BLaER1 treated with 17β-estradiol and CSF1 and Interleukin-3, amounts not matched to agents 10 nM and 100 nM (cell line): ENCODE data around the gene TMEM79.
A peak's percentile ranks its signal among the peaks of the same experiment; 100 is the strongest.

Source experiments
- H3K27ac ChIP-seq, 11 experiments: shearing (Covaris generic); formaldehyde crosslinking; 2 replicates each; pipeline ENCODE4 v1.8.1; 2022
- H3K27me3 ChIP-seq, 11 experiments: shearing (Covaris generic); formaldehyde crosslinking; 2 replicates each; pipeline ENCODE4 v1.8.1; 2022
- H3K36me3 ChIP-seq, 11 experiments: shearing (Covaris generic); formaldehyde crosslinking; 2 replicates each; pipeline ENCODE4 v1.8.1; 2022
- H3K4me1 ChIP-seq, 10 experiments: shearing (Covaris generic); formaldehyde crosslinking; 2 replicates each; pipeline ENCODE4 v1.8.1; 2022
- H3K4me2 ChIP-seq, 11 experiments: shearing (Covaris generic); formaldehyde crosslinking; 2 replicates each; pipeline ENCODE4 v1.8.1; 2022
- H3K4me3 ChIP-seq, 10 experiments: shearing (Covaris generic); formaldehyde crosslinking; 2 replicates each; pipeline ENCODE4 v1.8.1; 2022
- H3K9ac ChIP-seq, 11 experiments: shearing (Covaris generic); formaldehyde crosslinking; 2 replicates each; pipeline ENCODE4 v1.8.1; 2022
- H3K9me3 ChIP-seq, 11 experiments: shearing (Covaris generic); formaldehyde crosslinking; replicated peaks in 1 of 11; 2 replicates each; pipeline ENCODE4 v1.8.1; 2022
- H4K20me1 ChIP-seq, 11 experiments: shearing (Covaris generic); formaldehyde crosslinking; 2 replicates each; pipeline ENCODE4 v1.8.1; 2022
- Cebpa-rat ChIP-seq, 11 experiments: shearing (Covaris generic); IDR thresholded peaks; 2 replicates each; pipeline ENCODE4 v1.8.1; 2022

TMEM79 gene, protein sequence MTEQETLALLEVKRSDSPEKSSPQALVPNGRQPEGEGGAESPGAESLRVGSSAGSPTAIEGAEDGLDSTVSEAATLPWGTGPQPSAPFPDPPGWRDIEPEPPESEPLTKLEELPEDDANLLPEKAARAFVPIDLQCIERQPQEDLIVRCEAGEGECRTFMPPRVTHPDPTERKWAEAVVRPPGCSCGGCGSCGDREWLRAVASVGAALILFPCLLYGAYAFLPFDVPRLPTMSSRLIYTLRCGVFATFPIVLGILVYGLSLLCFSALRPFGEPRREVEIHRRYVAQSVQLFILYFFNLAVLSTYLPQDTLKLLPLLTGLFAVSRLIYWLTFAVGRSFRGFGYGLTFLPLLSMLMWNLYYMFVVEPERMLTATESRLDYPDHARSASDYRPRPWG

DNA sequence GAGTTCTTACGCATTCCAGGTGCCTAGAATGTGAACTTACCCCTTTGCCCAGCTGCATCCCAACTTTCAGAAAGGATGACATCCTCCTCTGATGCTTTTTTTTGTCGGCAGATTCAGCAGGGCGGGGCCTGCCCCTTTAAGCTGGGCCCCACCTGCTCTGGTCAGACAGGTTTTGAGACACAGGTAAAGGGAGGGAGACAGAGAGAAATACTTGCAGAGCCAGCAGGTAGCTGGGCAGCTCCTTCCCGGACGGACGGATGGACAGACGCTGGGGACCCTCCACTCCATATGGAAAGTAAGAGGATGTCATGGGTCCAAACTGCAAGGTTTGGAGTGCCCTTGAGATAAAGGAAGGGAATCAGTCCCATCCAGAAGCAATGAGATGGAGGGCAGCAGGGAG lies at the start of gene TMEM79:
TMEM79 (plus strand) TSS at position 214 of the 400 bp plus-strand sequence. CDS start 902 bp downstream, outside the sequence.
- H3K4me3 ChIP-seq, result peak within 1 kb of the TSS; percentile 64 to 92 (median 87)
- TF ChIP-seq Cebpa-rat (IDR thresholded peaks at IDR 0.05), result no peak
- H3K27ac ChIP-seq, result peak within 1 kb of the TSS; percentile 89 to 98 (median 95); a peak in 21 of 22 replicates
- no peaks in the 10 kb centered on the region for H3K27me3 ChIP-seq
- peaks cover 39 to 54% (median 49%) of the 10 kb centered on the region in 10 experiments for H3K4me1 ChIP-seq
- peaks cover 23 to 30% (median 27%) of the 10 kb centered on the region in 11 experiments for H4K20me1 ChIP-seq
- peak within 1 kb of the TSS; percentile 90 to 98 (median 97) for H3K9ac ChIP-seq
- H3K36me3 ChIP-seq, result peaks cover 19 to 60% (median 32%) of the 10 kb centered on the region in 11 experiments
- no peaks in the 10 kb centered on the region for H3K9me3 ChIP-seq
- peak within 1 kb of the TSS; percentile 89 to 98 (median 93) for H3K4me2 ChIP-seq

DNA sequence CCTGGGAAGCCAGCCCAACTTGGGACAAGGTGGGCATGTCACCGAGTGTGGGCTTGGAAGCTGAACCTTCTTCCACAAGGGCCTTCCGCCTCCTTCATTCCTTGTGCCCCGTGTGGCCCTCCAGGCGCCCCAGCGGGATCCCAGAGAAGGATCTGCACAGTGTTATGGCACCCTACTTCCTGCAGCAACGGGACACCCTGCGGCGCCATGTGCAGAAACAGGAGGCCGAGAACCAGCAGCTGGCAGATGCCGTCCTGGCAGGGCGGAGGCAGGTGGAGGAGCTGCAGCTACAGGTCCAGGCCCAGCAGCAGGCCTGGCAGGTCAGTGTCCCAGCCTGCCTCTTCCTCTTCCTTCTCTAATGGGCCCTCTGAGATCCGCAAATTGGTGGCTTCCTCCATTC lies 48.0 kb upstream of the TMEM79 start:
- H3K4me1 ChIP-seq, result peaks cover 19 to 37% (median 34%) of the 10 kb centered on the region in 10 experiments
- H3K36me3 ChIP-seq, result peaks cover 64 to 86% (median 69%) of the 10 kb centered on the region in 11 experiments
- peaks cover 0 to 30% (median 18%) of the 10 kb centered on the region in 11 experiments; a peak in 20 of 22 replicates for H4K20me1 ChIP-seq
- no peak overlapping the region for H3K9ac ChIP-seq
- no peaks in the 10 kb centered on the region for H3K9me3 ChIP-seq
- TF ChIP-seq Cebpa-rat (IDR thresholded peaks at IDR 0.05), result no peak
- H3K27me3 ChIP-seq, result no peaks in the 10 kb centered on the region
- H3K4me3 ChIP-seq, result no peak overlapping the region
- no peak overlapping the region for H3K4me2 ChIP-seq
- no peak overlapping the region for H3K27ac ChIP-seq

DNA sequence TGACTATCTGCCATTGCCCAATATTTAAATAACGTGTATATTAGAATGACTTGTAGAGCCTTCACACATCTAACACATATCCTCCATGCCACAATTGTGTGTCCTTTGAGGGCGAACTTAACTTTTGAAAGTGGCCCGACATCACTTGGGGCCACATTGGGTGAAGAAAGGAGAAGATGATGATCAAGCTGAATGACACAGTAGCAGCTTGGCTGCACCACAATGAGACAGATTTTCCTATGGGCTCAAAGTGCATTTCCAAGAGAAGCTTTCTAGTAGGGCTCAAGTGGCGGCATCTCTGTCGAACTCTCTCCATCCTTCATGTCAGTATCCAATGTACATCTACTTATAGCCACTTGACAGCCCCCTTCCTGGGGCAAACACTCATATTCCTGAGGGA lies 45.9 kb upstream of the TMEM79 start:
- H3K9ac ChIP-seq, result no peak overlapping the region
- peaks cover 63 to 70% (median 66%) of the 10 kb centered on the region in 11 experiments for H3K36me3 ChIP-seq

DNA sequence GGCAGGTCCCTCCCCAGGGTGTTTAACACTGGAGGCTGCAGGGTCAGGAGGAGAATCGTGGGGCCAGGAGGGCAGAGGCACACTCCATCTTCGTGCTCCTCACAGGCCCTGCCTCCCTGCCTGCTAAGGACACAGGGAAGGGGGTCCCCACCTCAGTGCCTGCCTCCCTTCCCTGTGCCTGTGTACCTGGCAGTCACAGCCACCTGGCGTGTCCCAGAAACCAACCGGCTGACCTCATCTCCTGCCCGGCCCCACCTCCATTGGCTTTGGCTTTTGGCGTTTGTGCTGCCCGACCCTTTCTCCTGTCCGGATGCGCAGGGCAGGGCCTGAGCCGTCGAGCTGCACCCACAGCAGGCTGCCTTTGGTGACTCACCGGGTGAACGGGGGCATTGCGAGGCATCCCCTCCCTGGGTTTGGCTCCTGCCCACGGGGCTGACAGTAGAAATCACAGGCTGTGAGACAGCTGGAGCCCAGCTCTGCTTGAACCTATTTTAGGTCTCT lies 42.8 kb upstream of the TMEM79 start:
- no peak for TF ChIP-seq Cebpa-rat (IDR thresholded peaks at IDR 0.05)
- Histone ChIP-seq H3K36me3 (peaks cover 36 to 39% (median 37%) of the 10 kb centered on the region in 11 experiments), H3K4me2 (peak overlapping the region; percentile 79 to 99 (median 89)), H3K27ac (peak overlapping the region in 9 of 11 experiments; percentile 11 to 69 (median 54); a peak in 16 of 22 replicates), H3K4me1 (peaks cover 49 to 70% (median 62%) of the 10 kb centered on the region in 10 experiments), H4K20me1 (peaks cover 5 to 79% (median 60%) of the 10 kb centered on the region in 11 experiments; a peak in 20 of 22 replicates), H3K9me3 (no peaks in the 10 kb centered on the region), H3K9ac (peak overlapping the region; percentile 32 to 64 (median 49); a peak in 17 of 22 replicates), H3K27me3 (peaks cover 16 to 27% (median 22%) of the 10 kb centered on the region in 11 experiments; a peak in 21 of 22 replicates), H3K4me3 (peak overlapping the region in 5 of 10 experiments; percentile 3 to 50 (median 17); a peak in 7 of 20 replicates)

More for the DNA sequence above, 45.9 kb upstream of the TMEM79 start:
- peaks cover 5 to 48% (median 29%) of the 10 kb centered on the region in 11 experiments; a peak in 20 of 22 replicates for H4K20me1 ChIP-seq
- no peak overlapping the region for H3K4me2 ChIP-seq
- H3K27ac ChIP-seq, result no peak overlapping the region
- H3K4me3 ChIP-seq, result no peak overlapping the region
- no peak for TF ChIP-seq Cebpa-rat (IDR thresholded peaks at IDR 0.05)
- H3K9me3 ChIP-seq, result no peaks in the 10 kb centered on the region
- no peaks in the 10 kb centered on the region for H3K27me3 ChIP-seq
- peaks cover 37 to 46% (median 43%) of the 10 kb centered on the region in 10 experiments for H3K4me1 ChIP-seq

DNA sequence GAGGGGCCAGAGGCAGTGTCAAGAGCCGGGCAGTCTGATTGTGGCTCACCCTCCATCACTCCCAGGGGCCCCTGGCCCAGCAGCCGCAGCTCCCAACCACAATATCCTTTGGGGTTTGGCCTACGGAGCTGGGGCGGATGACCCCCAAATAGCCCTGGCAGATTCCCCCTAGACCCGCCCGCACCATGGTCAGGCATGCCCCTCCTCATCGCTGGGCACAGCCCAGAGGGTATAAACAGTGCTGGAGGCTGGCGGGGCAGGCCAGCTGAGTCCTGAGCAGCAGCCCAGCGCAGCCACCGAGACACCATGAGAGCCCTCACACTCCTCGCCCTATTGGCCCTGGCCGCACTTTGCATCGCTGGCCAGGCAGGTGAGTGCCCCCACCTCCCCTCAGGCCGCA lies 42.2 kb upstream of the TMEM79 start, which contains the start of gene BGLAP:
BGLAP (plus strand) TSS at position 259 of the 400 bp plus-strand sequence; CDS start at position 307, 48 bp downstream.
- H3K27me3 ChIP-seq, result peaks cover 16 to 29% (median 23%) of the 10 kb centered on the region in 11 experiments; a peak in 21 of 22 replicates
- H3K9me3 ChIP-seq, result no peaks in the 10 kb centered on the region
- H4K20me1 ChIP-seq, result peaks cover 5 to 85% (median 66%) of the 10 kb centered on the region in 11 experiments; a peak in 20 of 22 replicates
- H3K4me1 ChIP-seq, result peaks cover 54 to 76% (median 68%) of the 10 kb centered on the region in 10 experiments
- H3K27ac ChIP-seq, result peak within 1 kb of the TSS in 9 of 11 experiments; percentile 11 to 69 (median 54); a peak in 16 of 22 replicates
- peak within 1 kb of the TSS; percentile 32 to 64 (median 49); a peak in 17 of 22 replicates for H3K9ac ChIP-seq
- peak within 1 kb of the TSS; percentile 79 to 99 (median 89) for H3K4me2 ChIP-seq
- TF ChIP-seq Cebpa-rat (IDR thresholded peaks at IDR 0.05), result no peak
- H3K36me3 ChIP-seq, result peaks cover 30 to 33% (median 31%) of the 10 kb centered on the region in 11 experiments
- H3K4me3 ChIP-seq, result peak within 1 kb of the TSS in 6 of 10 experiments; percentile 11 to 50 (median 20); a peak in 7 of 20 replicates

DNA sequence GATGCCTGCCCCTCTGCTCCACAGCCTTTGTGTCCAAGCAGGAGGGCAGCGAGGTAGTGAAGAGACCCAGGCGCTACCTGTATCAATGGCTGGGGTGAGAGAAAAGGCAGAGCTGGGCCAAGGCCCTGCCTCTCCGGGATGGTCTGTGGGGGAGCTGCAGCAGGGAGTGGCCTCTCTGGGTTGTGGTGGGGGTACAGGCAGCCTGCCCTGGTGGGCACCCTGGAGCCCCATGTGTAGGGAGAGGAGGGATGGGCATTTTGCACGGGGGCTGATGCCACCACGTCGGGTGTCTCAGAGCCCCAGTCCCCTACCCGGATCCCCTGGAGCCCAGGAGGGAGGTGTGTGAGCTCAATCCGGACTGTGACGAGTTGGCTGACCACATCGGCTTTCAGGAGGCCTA lies 41.4 kb upstream of the TMEM79 start:
- H3K27ac ChIP-seq, result no peak overlapping the region
- no peak overlapping the region for H3K4me3 ChIP-seq
- peaks cover 22 to 30% (median 25%) of the 10 kb centered on the region in 11 experiments for H3K36me3 ChIP-seq
- no peak overlapping the region for H3K9ac ChIP-seq
- no peak for TF ChIP-seq Cebpa-rat (IDR thresholded peaks at IDR 0.05)
- peaks cover 16 to 29% (median 23%) of the 10 kb centered on the region in 11 experiments; a peak in 21 of 22 replicates for H3K27me3 ChIP-seq
- H3K4me1 ChIP-seq, result peaks cover 54 to 82% (median 71%) of the 10 kb centered on the region in 10 experiments
- H3K9me3 ChIP-seq, result no peaks in the 10 kb centered on the region
- peak overlapping the region; percentile 79 to 99 (median 89); a peak in 19 of 22 replicates for H3K4me2 ChIP-seq
- peaks cover 5 to 93% (median 74%) of the 10 kb centered on the region in 11 experiments; a peak in 20 of 22 replicates for H4K20me1 ChIP-seq

DNA sequence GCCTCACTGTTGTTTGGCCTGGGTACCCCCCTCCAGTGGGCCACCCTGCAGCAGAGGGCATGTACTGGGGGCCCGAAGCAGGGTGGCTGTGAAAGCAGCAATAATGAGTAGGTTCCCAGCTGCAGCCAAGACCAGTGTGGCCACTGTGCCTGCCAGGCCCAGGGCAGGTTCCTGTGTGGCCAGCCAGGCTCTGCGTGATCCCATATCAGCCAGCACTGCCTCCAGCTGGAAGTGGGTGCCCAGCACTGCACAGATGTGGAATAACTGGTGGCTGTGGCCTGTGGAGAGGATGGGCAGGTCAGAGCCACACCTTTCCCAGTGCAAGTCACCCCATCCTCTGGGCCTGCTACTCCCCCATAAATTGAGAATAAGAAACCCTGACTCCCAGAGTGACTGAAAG lies 40.0 kb upstream of the TMEM79 start:
- no peak overlapping the region for H3K4me3 ChIP-seq
- peaks cover 5 to 97% (median 84%) of the 10 kb centered on the region in 11 experiments; a peak in 20 of 22 replicates for H4K20me1 ChIP-seq
- TF ChIP-seq Cebpa-rat (IDR thresholded peaks at IDR 0.05), result no peak
- H3K4me1 ChIP-seq, result peaks cover 54 to 78% (median 68%) of the 10 kb centered on the region in 10 experiments
- H3K9me3 ChIP-seq, result no peaks in the 10 kb centered on the region
- no peak overlapping the region for H3K27ac ChIP-seq
- peak overlapping the region in 4 of 11 experiments; percentile 91 to 99 (median 98); a peak in 3 of 22 replicates for H3K4me2 ChIP-seq
- no peak overlapping the region for H3K9ac ChIP-seq
- H3K27me3 ChIP-seq, result peaks cover 16 to 29% (median 23%) of the 10 kb centered on the region in 11 experiments; a peak in 21 of 22 replicates
- peaks cover 11 to 25% (median 17%) of the 10 kb centered on the region in 11 experiments for H3K36me3 ChIP-seq

DNA sequence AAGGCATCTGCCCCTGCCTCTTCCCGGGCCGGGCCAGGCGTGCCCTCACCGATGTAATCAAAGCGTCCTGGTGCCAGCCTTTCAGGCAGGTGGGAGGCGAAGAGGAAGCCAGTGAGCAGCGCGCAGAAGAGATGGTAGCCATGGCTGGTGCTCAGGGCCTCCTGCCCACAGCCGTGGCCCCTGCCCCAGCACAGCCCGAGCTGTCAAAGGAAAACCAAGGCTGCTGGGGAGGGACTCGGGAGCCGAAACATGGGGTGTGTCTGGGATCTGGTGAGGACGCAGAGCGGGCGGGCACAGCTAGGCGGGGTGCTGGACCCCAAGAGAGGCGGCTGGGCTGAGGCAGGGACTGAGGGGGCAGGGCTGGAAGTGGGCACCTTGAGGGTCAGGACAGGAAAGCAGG lies 39.4 kb upstream of the TMEM79 start:
- no peak overlapping the region for H3K4me3 ChIP-seq
- H3K27ac ChIP-seq, result no peak overlapping the region
- H3K4me2 ChIP-seq, result peak overlapping the region in 10 of 11 experiments; percentile 90 to 100 (median 98); a peak in 19 of 22 replicates
- H3K9ac ChIP-seq, result peak overlapping the region in 2 of 11 experiments; percentile 49 to 71; a peak in 1 of 22 replicates
- peaks cover 16 to 29% (median 23%) of the 10 kb centered on the region in 11 experiments; a peak in 21 of 22 replicates for H3K27me3 ChIP-seq
- no peaks in the 10 kb centered on the region for H3K9me3 ChIP-seq
- peaks cover 5 to 97% (median 88%) of the 10 kb centered on the region in 11 experiments; a peak in 21 of 22 replicates for H4K20me1 ChIP-seq
- peaks cover 50 to 72% (median 62%) of the 10 kb centered on the region in 10 experiments for H3K4me1 ChIP-seq
- TF ChIP-seq Cebpa-rat (IDR thresholded peaks at IDR 0.05), result no peak
- peaks cover 11 to 25% (median 17%) of the 10 kb centered on the region in 11 experiments for H3K36me3 ChIP-seq
